ENCODE results near the gene C5orf52.
"Not testable (repeated sequence)": the region's sequence is repeated elsewhere in the genome, so short reads cannot be mapped to it uniquely, and the experiment has no call there.

Gene C5orf52

DNA sequence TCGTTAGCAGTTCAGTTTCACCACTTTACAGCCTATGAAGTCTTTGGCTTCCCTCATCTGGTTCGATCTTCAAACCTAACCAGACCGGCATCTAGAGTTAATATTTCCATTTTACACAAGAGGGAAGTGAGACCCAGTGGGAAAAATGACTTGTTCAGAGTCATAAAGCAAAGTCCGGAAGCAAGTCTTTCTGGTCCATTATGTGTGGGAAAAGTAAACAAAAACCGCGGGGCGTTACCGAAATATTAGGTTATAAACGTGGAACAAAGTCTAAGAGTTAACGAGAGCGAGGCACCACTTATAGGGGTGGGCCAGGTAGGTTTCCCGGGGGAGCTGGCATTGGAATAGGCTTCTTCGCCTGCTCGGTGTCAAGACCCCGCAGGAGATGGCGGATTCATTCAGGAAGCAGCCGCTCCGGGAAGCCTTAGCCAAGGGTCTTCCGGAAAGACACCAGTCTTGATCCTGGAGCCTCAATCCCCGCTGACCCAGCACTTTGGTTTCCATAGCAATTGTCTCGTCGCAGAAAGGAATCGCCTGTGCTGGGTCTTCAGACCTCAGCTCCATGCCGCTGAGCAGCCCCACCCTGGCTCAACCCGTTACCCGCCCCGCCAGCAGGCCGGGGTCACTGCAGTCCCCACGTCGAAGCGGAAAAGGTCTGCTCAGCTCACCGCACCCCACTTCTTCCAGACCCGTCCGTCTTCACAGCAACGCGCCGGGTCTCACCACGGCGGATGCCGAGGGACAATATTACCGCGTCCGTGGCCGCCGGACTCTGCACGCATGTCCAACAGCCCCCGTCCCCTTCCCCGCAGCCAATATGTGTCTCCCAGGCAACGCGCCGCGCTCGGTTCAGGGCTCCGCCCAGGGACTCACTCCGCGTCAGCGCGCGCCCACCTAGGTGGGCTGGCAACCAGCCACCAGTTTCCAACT lies at the start of gene C5orf52:
Gene C5orf52 (plus strand): TSS at position 872 of the 930 bp plus-strand sequence. CDS start 82 bp downstream, outside the sequence.
- no peak for DNase-seq

DNA sequence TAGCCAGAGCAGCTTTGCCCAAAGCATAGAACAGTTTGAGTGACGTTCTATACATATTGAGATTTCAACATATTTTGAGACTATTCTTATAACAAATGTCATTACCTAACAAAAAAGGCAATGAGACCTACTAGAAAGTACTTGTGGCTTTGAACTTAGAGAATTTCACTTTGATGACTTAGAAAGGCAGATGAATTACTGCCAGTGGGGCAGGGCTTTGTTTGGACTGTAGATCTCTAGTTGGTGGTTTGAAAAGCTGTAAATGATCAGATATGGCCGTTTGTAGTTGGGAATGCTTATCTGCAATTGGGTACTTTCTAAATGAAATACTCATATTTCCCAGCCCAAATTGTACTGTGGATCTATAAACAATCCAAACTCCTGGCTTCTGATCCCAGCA lies 47.2 kb upstream of the C5orf52 start:
- no peak for DNase-seq

GRCh38 chr5:157626831-157627230 lies 44.5 kb upstream of the C5orf52 start:
- DNase-seq: no peak

GRCh38 chr5:157630341-157630740 lies 41.0 kb upstream of the C5orf52 start:
- DNase-seq: no peak

GRCh38 chr5:157640406-157641066 lies 30.8 kb upstream of the C5orf52 start:
- no peak for DNase-seq

- no peak for DNase-seq
These were observed 22.9 kb upstream of the C5orf52 start for GRCh38 chr5:157648275-157648990.

DNA sequence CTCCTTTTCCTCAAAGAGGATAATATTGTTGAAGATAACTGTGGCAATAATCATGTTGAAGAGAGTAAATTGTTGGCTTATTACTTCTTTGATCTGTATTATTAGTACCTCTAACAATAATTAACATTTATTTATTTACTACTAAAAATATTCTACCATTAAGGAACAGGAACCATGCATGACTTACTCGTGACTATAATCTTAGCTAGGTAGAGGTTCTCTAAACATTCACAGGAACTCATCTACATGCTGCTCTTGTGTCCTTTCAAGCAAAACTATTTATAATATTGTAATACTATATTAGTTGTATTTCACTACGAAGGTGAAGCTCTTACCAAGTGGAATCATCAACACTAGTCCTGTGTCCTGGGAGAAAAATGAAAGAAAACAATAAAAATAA lies 22.2 kb upstream of the C5orf52 start:
- no peak for DNase-seq

- DNase-seq: no peak
These were observed 20.2 kb upstream of the C5orf52 start for GRCh38 chr5:157650991-157651611.

DNA sequence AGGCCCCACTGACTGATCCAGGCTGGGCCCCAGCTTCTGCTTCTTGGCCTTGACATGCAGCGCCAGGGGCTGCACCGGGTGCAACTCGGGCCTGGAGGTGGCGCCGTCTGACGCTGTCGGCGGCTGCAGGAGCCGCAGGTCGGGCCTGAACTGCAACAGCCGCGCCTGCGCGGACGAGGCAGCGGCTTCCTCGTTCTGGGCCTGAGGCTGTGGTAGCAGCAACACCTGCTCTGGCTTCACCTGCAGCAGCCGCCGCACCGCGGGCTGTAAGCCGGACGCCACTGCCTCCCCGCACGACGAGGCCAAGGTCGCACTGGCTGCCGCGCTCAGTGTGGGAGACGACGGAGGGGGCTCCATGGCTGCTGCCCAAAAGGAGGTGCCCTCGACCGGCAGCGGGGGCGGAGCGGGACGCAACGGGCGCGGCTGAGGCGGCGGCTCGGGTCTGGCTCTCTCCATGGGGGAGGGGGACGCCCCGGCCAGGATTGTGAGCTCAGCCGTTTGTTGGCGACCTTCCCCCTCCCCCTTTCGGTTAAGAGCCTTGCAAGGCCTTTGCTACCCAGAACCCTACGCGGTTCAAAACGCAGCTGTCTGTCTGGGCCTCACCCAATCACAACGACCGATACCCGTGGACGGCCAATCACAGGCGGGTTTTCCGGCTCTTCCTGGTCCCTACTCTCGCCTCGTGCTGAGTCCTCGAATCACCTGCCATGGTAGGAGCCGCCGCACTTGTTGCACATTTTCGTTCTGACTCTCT lies 19.5 kb upstream of the C5orf52 start:
- no peak for DNase-seq

DNA sequence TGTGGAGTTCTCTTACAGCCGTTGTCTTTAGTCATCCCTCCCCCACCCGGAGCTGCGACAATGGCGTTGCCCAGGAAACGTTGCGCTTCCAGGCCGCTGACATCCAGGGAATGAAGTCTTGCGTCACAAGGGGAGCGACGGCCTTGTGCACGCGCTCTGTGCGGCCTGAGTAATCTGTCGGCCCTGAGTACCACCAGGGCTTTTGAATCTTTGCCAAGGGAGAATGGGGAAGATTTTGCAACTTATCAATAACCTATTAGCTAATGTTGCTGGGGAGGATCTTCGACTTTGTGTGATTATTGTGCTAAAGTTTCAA lies 19.0 kb upstream of the C5orf52 start, which contains the start of gene SOX30:
Gene SOX30 (minus strand): TSS at position 62 of the 316 bp plus-strand sequence. CDS start 360 bp downstream, outside the sequence.
- DNase-seq: no peak

DNA sequence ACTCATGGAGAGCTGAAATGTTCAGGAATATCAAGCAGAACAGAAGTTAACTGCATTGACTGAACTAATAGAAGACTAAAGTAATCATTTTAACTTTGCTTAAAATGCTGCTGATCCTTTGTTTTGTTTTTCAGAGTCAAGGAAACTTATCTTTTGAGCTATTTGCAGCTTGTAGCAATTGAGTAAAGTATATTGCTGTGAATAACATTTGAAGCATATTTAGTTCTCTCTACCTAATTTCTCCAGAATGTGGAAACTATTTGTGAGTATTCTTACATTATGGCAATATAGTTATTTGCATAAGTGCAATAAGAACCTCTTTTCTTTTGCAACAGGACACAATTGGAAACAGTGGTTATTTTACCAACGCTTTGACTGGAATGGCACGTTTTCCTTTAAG lies 13.8 kb upstream of the C5orf52 start:
- no peak for DNase-seq

GRCh38 chr5:157658893-157659292 lies 12.4 kb upstream of the C5orf52 start:
- no peak for DNase-seq

DNA sequence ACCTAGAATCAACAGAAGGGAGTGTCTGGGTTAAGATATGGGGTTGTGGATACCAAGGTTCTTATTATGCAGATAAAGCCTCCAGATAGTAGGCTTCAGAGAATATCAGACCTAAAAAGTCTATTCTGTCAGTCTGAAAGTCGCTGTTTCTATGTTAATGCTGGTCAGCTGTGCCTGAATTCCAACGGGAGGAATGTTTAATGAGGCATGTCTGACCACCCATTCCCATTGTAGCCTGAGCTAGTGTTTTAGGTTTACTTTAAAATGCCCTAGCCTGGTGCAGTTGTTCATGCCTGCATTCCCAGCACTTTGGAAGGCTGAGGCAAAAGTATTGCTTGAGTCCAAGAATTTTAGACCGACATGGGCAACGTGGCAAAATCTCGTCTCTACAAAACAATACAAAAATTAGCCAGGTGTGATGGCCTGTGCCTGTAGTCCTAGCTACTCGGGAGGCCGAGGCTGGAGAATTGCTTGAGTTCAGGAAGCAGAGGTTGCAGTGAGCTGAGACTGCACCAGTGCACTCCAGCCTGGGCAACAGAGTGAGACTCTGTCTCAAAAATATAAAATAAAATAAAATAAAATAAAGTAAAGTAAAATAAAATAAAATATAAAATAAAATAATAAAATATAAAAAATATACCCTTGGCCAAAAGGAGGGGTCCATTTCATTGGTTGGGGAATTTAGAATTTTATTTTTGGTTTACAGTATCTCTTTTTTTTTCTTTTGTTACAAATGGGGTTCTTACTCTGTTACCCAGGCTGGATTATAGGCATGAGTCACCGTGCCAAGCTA lies 11.3 kb upstream of the C5orf52 start:
- DNase-seq: no peak

DNA sequence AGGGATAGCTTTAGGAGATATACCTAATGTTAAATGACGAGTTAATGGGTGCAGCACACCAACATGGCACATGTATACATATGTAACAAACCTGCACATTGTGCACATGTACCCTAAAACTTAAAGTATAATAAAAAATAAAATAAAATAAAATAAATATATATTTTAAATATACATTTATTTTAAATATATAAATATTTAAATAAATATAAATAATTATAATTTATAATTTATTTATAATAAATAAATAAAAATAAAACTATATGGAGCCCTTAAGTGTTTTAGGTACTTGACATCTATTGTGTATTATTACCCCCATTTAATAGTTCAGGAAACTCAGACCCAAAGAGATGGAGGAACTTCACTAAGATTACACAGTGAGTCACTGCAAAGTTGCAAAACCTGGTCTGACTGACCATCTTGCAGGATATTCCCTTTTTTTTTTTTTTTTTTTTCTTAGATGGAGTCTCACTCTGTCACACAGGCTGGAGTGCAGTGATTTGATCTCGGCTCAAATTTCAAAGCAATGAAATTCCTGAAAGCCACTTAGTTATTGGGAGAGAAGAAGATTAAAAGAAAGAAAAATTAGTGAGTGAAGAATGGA lies 5.8 kb upstream of the C5orf52 start:
- DNase-seq: no peak

DNA sequence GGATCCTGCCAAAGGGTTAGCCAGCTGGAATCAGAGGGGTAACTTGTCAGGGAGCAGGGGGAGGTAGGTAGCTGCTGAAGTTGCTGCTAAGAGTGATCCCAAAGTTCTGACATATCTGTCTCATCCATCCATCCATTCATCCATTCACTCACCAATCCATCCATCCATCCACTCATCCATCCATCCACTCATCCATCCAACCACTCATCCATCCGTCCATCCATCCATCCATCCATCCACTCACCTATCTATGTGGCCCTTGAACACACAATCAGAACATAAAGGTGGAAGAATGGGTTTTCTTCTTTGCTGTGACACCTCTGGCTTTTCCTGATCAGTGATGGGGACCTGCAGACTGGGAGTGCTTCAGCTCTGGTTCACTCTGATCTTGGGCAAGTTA lies 3.0 kb upstream of the C5orf52 start:
- no peak for DNase-seq

DNA sequence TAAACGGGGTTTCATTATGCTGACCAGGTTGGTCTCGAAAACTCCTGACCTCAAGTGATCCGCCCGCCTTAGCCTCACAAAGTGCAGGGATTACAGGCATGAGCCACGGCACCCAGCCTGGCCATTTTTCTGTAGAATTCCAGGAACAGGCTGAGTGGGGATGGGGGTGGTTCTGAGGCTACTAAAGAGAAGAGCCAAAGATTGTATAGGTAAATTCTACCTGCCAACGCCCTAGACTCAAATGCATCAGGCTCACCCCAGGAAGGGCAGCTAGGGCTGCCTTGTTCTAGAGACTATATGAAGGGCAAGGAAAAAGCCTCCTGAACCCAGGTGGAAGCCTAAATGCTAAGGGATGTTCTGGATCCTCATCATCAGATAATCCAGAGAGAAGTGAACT lies 1.6 kb upstream of the C5orf52 start:
- no peak for DNase-seq

DNA sequence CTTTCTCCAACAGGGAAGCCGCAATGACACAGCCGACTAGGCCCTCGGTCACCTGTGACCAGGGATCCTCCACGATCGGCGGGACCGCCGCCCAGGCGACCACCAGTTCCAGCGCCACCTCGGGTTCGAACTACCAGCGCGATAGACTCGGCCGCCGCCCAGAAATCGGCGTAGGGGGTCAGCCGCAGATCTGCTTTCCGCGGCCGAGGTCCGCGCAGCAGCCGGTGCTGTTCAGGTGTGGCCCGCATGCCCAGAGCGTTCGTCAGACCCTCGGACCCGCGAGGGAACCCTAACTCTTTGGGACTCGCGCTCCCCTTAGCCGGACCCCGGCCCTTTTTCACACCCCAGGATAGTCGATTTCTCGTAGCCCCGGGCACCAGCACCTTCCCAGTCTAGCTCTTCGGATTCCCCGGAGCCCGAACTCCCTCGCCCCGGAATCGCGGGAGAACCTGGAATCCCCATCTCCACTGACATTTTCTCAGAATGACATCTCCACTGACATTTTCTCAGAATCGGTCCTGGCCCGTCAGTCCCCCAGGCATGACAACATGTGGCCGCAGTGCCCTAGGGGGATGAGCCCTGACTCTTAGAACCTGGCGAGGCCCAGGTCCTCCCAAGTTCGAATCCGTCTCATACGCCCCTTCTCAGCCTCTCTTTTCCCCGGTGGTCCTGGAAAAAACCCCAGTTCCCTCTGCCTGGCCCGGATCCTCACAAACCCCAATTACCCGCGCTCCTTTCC lies 428 bp downstream of the C5orf52 start:
- DNase-seq: no peak

- no peak for DNase-seq
These were observed 1.6 kb downstream of the C5orf52 start for GRCh38 chr5:157672976-157673375.

- not testable (repeated sequence) for DNase-seq
These were observed 3.0 kb downstream of the C5orf52 start for GRCh38 chr5:157674351-157674750.

DNA sequence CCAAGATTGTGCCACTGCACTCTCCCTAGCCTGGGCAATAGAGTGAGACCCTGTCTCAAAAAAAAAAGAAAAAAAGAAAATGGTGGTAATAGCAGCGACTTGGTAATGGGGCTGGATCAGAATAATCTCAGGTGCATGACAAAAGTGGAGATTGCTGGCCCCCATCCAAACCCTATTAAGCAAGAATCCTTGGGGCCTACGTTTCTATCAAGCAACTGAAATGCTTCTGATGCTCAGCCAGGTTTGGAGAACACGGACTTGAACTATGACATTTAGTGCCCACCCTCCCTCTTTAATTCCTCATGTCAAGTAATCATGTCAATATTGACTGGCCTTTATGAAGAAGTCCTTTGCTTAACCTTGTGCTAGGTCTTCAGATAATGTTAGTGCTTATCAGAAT lies 6.6 kb downstream of the C5orf52 start:
- DNase-seq: no peak

All from SHP77 treated with DMSO at 0.1 percent for 48 hours (cell line).